ENCODE results near the gene BNIP2.

Gene BNIP2

GRCh38 chr15:59687836-59688235, 1.3 kb downstream of the BNIP2 start:
- H3K27me3 ChIP-seq = no peaks in the 10 kb centered on the region
- DNase-seq = no peak
- intact Hi-C loops (cut with DNase I; ENCODE audit: low total_unique reads) = no loop called here
- H3K36me3 ChIP-seq = no peaks in the 10 kb centered on the region
- TF ChIP-seq, protein P1, sequence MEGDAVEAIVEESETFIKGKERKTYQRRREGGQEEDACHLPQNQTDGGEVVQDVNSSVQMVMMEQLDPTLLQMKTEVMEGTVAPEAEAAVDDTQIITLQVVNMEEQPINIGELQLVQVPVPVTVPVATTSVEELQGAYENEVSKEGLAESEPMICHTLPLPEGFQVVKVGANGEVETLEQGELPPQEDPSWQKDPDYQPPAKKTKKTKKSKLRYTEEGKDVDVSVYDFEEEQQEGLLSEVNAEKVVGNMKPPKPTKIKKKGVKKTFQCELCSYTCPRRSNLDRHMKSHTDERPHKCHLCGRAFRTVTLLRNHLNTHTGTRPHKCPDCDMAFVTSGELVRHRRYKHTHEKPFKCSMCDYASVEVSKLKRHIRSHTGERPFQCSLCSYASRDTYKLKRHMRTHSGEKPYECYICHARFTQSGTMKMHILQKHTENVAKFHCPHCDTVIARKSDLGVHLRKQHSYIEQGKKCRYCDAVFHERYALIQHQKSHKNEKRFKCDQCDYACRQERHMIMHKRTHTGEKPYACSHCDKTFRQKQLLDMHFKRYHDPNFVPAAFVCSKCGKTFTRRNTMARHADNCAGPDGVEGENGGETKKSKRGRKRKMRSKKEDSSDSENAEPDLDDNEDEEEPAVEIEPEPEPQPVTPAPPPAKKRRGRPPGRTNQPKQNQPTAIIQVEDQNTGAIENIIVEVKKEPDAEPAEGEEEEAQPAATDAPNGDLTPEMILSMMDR (IDR thresholded peaks at IDR 0.05) = no peak
- H3K9me3 ChIP-seq = no peaks in the 10 kb centered on the region
- H3K27ac ChIP-seq = peak overlapping the region; percentile 91 to 96
- H3K4me3 ChIP-seq = peak overlapping the region; percentile 72 to 86
- H3K4me1 ChIP-seq = peaks cover 0 to 48% (median 20%) of the 10 kb centered on the region in 4 donors

GRCh38 chr15:59686389-59686788, 2.7 kb downstream of the BNIP2 start:
- H3K27me3 ChIP-seq = no peaks in the 10 kb centered on the region
- DNase-seq = no peak
- TF ChIP-seq, protein P1 (IDR thresholded peaks at IDR 0.05) = no peak
- intact Hi-C loops (cut with DNase I; ENCODE audit: low total_unique reads) = no loop called here
- H3K36me3 ChIP-seq = peaks cover 9 to 11% (median 10%) of the 10 kb centered on the region in 3 donors
- no peak overlapping the region for H3K27ac ChIP-seq
- no peaks in the 10 kb centered on the region for H3K9me3 ChIP-seq
- no peak overlapping the region for H3K4me3 ChIP-seq
- peaks cover 0 to 48% (median 20%) of the 10 kb centered on the region in 4 donors for H3K4me1 ChIP-seq

DNA sequence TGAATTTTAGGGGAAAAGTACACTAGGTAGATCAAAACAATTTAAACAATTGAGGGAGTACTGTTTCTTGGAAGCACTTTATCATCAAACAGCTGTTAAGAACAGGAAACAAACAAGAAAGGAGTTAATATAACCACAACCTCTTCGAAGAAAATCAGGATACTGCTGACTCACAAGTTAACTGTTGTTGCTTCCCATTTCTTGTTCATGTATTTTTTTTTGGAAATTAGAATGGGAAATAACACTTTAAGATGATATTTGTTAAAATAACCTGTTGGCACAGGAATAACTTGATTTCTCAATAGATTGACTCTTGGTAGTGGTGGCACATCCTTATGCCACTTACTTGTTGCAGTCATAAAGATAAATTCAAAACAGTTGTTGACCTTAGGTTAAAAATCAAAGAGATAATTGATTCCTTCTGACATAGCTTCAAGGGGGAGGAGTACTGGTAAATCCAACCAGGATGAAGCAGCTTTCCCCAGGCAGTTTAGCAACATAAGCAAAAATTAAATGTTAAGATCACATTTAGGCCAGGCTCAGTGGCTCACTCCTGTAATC, 3.3 kb downstream of the BNIP2 start:
- Histone ChIP-seq H3K36me3 (peaks cover 14 to 17% (median 16%) of the 10 kb centered on the region in 3 donors), H3K27me3 (no peaks in the 10 kb centered on the region), H3K4me3 (no peak overlapping the region), H3K27ac (no peak overlapping the region), H3K9me3 (no peaks in the 10 kb centered on the region), H3K4me1 (peaks cover 0 to 48% (median 20%) of the 10 kb centered on the region in 4 donors)
- intact Hi-C loops (cut with DNase I; ENCODE audit: low total_unique reads) = no loop called here
- DNase-seq = no peak
- TF ChIP-seq, protein P1 (IDR thresholded peaks at IDR 0.05) = no peak

DNA sequence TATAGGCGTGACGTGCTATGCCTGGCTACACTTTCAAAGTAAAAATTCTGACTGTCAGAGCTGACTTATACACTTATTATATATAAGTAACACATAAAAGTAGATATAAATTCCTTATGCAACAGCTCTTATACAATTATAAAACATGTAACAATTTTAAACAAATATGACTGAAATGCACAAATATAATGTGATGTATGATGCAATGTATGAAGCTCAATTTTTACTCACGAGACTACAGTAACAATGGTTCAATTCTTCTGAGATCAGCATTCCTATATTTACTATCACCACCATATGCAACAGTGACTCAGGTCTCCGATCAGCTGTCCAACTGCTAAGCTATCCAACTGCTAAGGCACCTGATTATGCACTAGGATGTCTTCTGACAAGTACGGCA, 8.2 kb downstream of the BNIP2 start:
- no peaks in the 10 kb centered on the region for H3K27me3 ChIP-seq
- TF ChIP-seq, protein P1 (IDR thresholded peaks at IDR 0.05) = no peak
- H3K27ac ChIP-seq = no peak overlapping the region
- no peak for DNase-seq
- peaks cover 0 to 20% (median 4%) of the 10 kb centered on the region in 4 donors for H3K4me1 ChIP-seq
- intact Hi-C loops (cut with DNase I; ENCODE audit: low total_unique reads) = no loop called here
- H3K36me3 ChIP-seq = peaks cover 58 to 64% (median 60%) of the 10 kb centered on the region in 3 donors
- no peaks in the 10 kb centered on the region for H3K9me3 ChIP-seq
- H3K4me3 ChIP-seq = no peak overlapping the region

GRCh38 chr15:59680346-59680745, 8.8 kb downstream of the BNIP2 start:
- Histone ChIP-seq H3K9me3 (no peaks in the 10 kb centered on the region), H3K4me1 (peaks cover 0 to 15% (median 2%) of the 10 kb centered on the region in 4 donors), H3K27me3 (no peaks in the 10 kb centered on the region), H3K36me3 (peaks cover 62 to 69% (median 64%) of the 10 kb centered on the region in 3 donors), H3K27ac (no peak overlapping the region), H3K4me3 (no peak overlapping the region)
- no peak for DNase-seq
- intact Hi-C loops (cut with DNase I; ENCODE audit: low total_unique reads) = no loop called here
- TF ChIP-seq, protein P1 (IDR thresholded peaks at IDR 0.05) = no peak

Measured in tibial artery (tissue), 4 donors.